Spleen (tissue), 7 donors: Measurements from ENCODE around the gene TMEM150C.

Source experiments
- POLR2AphosphoS5 ChIP-seq, 3 donors: sonication (generic); formaldehyde crosslinking; IDR thresholded peaks; one replicate each; pipeline ENCODE4 v1.5.1; 2017; ENCODE audit warnings: antibody characterized with exemption in 3 of 3
- TF ChIP-seq, protein P1 (sequence below), 11 experiments: fragments of 200-600 bp in 7 of 11; fragments of 450-650 bp in 4 of 11; sonication (generic) in 4 of 11; IDR thresholded peaks in 8 of 11; conservative IDR thresholded peaks in 3 of 11; 1 replicate in 7 of 11; 2 replicates in 4 of 11; pipeline versions ENCODE4 v1.4.0 to v1.8.0; 2016 to 2021; ENCODE audit warnings: antibody characterized with exemption in 11 of 11, inconsistent platforms in 4 of 11, mild to moderate bottlenecking in 1 of 11
- donor health status: DM: no; HTN: no; CAD: no; lungs with moderate emphysema.
- donor health status: DM: no; HTN: no; CAD: no.
- donor health status: DM: no; HTN: no; CAD: no.

DNA sequence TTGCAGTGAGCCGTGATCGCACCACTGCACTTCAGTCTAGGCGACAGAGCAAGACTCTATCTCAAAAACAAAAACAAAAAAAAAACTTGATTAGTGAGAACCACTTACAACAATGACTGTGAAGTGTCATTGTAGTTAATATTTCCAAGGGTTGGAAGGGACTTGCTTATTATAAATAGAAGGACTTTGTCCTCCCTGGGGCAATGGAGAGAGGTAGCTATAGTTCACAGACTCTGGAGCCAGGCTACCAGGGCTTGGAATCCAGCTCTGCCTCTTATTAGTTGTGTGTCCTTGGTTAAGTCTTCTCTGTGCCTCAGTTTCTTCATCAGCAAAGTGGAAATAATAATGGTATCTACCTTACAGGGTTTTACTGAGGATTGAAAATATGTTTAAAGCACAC is 51.6 kb downstream of the TMEM150C start:
- TF ChIP-seq, protein P1, sequence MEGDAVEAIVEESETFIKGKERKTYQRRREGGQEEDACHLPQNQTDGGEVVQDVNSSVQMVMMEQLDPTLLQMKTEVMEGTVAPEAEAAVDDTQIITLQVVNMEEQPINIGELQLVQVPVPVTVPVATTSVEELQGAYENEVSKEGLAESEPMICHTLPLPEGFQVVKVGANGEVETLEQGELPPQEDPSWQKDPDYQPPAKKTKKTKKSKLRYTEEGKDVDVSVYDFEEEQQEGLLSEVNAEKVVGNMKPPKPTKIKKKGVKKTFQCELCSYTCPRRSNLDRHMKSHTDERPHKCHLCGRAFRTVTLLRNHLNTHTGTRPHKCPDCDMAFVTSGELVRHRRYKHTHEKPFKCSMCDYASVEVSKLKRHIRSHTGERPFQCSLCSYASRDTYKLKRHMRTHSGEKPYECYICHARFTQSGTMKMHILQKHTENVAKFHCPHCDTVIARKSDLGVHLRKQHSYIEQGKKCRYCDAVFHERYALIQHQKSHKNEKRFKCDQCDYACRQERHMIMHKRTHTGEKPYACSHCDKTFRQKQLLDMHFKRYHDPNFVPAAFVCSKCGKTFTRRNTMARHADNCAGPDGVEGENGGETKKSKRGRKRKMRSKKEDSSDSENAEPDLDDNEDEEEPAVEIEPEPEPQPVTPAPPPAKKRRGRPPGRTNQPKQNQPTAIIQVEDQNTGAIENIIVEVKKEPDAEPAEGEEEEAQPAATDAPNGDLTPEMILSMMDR (IDR thresholded peaks at IDR 0.05 in 8 of 11, conservative IDR thresholded peaks at IDR 0.05 in 3 of 11) = no peak
- TF ChIP-seq POLR2AphosphoS5 (IDR thresholded peaks at IDR 0.05) = no peak
